Amygdala (tissue), 56 donors: Measurements from ENCODE around the gene CDC73.
"Not testable (repeated sequence)": the region's sequence is repeated elsewhere in the genome, so short reads cannot be mapped to it uniquely, and the experiment has no call there.

ENCODE experiments used
- DNase-seq, 56 donors: peaks; one replicate each; lab custom pipeline; 2025; lab: John Stamatoyannopoulos, UW

Gene CDC73

GRCh38 chr1:193157360-193157759 lies 35.5 kb downstream of the CDC73 start:
- DNase-seq, result no peak

GRCh38 chr1:193176113-193176512 lies 54.3 kb downstream of the CDC73 start:
- DNase-seq, result no peak

- no peak for DNase-seq
These were observed 55.0 kb downstream of the CDC73 start for GRCh38 chr1:193176788-193177187.

GRCh38 chr1:193179094-193179493 lies 57.3 kb downstream of the CDC73 start:
- no peak for DNase-seq

- DNase-seq, result no peak
These were observed 59.7 kb downstream of the CDC73 start for GRCh38 chr1:193181536-193181935.

- peak in 1 of 56 donors; percentile 9 for DNase-seq
These were observed 60.2 kb downstream of the CDC73 start for GRCh38 chr1:193181985-193182384.

GRCh38 chr1:193183019-193183627 lies 61.3 kb downstream of the CDC73 start:
- peak in 1 of 56 donors; percentile 38 for DNase-seq

- no peak for DNase-seq
These were observed 62.9 kb downstream of the CDC73 start for GRCh38 chr1:193184776-193185175.

GRCh38 chr1:193185211-193185610 lies 63.4 kb downstream of the CDC73 start:
- DNase-seq, result no peak

GRCh38 chr1:193185901-193186731 lies 64.3 kb downstream of the CDC73 start, which contains the start of gene B3GALT2:
TSS of gene B3GALT2 (minus strand) at chr1:193186613. CDS start at chr1:193181562, 5,051 bp downstream.
- peak in 48 of 56 donors; percentile 3 to 83 (median 37) for DNase-seq

GRCh38 chr1:193187114-193187513 lies 65.3 kb downstream of the CDC73 start:
- DNase-seq, result no peak

- not testable (repeated sequence) for DNase-seq
These were observed 67.1 kb downstream of the CDC73 start for GRCh38 chr1:193188915-193189314.

- no peak for DNase-seq
These were observed 67.7 kb downstream of the CDC73 start for GRCh38 chr1:193189442-193190095.

GRCh38 chr1:193190096-193190744 lies 68.4 kb downstream of the CDC73 start:
- DNase-seq, result no peak

GRCh38 chr1:193192586-193192985 lies 70.8 kb downstream of the CDC73 start:
- DNase-seq, result no peak

GRCh38 chr1:193199940-193200339 lies 78.1 kb downstream of the CDC73 start:
- no peak for DNase-seq

- DNase-seq, result no peak
These were observed 79.2 kb downstream of the CDC73 start for GRCh38 chr1:193201021-193201420.

- DNase-seq, result no peak
These were observed 89.2 kb downstream of the CDC73 start for GRCh38 chr1:193210996-193211395.

- DNase-seq, result no peak
These were observed 89.7 kb downstream of the CDC73 start for GRCh38 chr1:193211539-193211938.

- no peak for DNase-seq
These were observed 90.8 kb downstream of the CDC73 start for GRCh38 chr1:193212637-193213036.

GRCh38 chr1:193213998-193214397 lies 92.2 kb downstream of the CDC73 start:
- DNase-seq, result no peak
